ENCODE results near the gene MOB3C. TPM values are rescaled to one million over a fixed set of nuclear protein-coding genes. Genes with fewer than 3 reads are reported as not detected.

The MOB3C gene
- polyA plus RNA-seq, 3 donors: 10.5 to 13.2 (median 11.1) TPM

DNA sequence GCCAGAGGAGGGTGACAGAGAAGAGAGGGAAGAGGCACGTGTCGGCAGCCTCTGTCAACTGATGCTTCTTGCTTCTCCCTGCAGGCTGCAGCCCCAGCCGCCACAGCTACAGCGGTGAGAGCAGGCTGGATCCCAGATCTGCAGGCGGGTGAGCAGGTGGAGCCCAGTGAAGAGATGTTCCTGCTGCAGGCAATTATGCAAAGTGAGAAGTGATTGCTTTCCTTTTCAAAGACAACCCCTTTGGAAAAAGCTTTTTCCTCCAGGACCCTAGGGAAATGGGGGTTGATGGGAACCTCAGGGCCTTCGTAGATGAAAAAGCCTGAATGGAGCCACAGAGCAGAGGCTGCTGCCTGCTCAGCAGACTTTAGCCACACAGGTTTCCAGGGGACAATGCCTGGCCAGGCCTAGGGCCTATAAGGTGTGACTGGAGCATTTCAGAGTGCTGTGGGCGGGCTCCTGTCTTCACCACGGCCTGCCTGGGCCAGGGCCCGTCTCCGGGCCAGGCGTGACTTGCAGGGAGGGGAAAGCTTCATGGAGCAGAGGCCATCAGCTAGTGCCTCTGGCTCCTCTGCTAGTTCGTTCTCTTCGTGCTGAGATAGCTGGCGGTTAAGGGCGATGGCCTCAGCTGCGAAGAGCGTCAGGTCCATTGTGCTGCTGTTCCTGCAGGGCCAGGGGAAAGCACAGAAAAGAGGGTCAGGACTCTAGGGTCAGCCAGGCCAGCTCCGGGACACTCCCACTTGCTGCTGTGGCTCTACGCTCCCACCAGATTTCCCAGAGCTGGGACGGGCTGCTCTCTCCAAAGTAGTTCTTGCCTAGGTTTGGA, 58.3 kb downstream of the MOB3C start:
- no peak for DNase-seq (ENCODE audit: extremely low read depth in 1 of 11, low read depth in 9 of 11, low spot score in 4 of 11)

Other genes with a start within 250 kb of the MOB3C start
- gene FAAH, start 222.5 kb downstream of the MOB3C start, polyA plus RNA-seq (ENCODE audit: insufficient read length in 3 of 3): 10 to 100 TPM; 20.8 to 34.7 (median 24.6) TPM
- under 1 TPM in 1 of 3 donors, not detected in 2; 0.05 TPM for gene DMBX1, start 127.0 kb downstream of the MOB3C start, polyA plus RNA-seq (ENCODE audit: insufficient read length in 3 of 3)
- gene KNCN, start 65.2 kb downstream of the MOB3C start, polyA plus RNA-seq (ENCODE audit: insufficient read length in 3 of 3): not detected
- 10 to 100 TPM; 24.8 to 49.0 (median 27.6) TPM for gene MKNK1, start 12.5 kb downstream of the MOB3C start, polyA plus RNA-seq (ENCODE audit: insufficient read length in 3 of 3)
- gene ATPAF1, start 51.6 kb upstream of the MOB3C start, polyA plus RNA-seq (ENCODE audit: insufficient read length in 3 of 3): 100 to 1,000 TPM in 1 of 3 donors, 10 to 100 TPM in 2; 95.5 to 111 (median 99.4) TPM
- gene TEX38, start 55.0 kb upstream of the MOB3C start, polyA plus RNA-seq (ENCODE audit: insufficient read length in 3 of 3): under 1 TPM; 0.24 to 0.64 (median 0.57) TPM
- gene EFCAB14, start 102.3 kb upstream of the MOB3C start, polyA plus RNA-seq (ENCODE audit: insufficient read length in 3 of 3): 100 to 1,000 TPM in 1 of 3 donors, 10 to 100 TPM in 2; 88.3 to 106 (median 92.0) TPM
- gene CYP4B1, start 182.2 kb upstream of the MOB3C start, polyA plus RNA-seq (ENCODE audit: insufficient read length in 3 of 3): 1 to 10 TPM; 1.4 to 1.7 (median 1.6) TPM

Measured in renal cortex interstitium (tissue), 11 donors.